ENCODE data around the gene SAT2.
"Not testable (repeated sequence)": the region's sequence is repeated elsewhere in the genome, so short reads cannot be mapped to it uniquely, and the experiment has no call there.

Gene SAT2

DNA sequence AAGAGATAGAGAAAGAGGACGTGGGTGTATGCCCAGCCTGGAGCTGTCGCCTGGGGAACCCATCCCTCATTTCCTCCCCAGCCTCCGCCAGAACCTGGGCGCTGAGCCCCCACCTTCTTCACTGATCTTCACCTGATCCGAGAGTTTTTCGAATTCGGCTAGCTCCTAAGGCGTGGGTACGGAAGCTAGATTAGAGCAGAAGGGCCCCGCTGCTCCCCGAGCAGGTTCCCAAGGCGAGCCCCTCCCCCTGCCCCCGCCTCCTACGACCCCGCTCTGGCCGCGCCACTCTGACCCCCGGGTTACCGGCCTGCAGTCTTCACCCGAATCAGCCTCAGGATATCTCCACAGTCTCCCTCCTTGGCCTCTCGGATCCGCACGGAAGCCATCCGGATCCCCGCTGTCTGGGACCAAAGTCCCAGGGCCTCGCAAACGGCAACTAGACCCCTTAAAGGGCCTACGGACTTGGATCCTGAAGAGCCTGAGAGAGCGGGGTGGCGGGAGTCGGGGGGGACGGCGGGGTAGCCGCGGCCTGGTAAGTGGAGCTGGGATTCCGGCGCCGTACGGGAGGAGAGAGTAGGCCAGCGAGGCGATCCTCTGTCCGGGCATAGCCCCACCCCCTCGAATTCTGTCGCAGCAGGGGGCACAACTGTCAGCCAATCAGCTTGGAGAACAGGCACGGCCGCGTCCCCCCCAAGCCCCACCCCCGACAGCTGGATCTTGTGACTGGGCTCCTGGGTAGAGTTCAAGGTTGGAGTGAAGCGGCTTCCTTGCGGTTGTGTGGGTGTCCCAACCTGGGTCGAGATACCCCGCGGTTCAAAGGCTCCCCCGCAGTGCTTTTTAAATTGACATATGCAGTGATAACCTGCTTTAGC lies at the start of gene SAT2:
Gene SAT2 (minus strand): TSS at position 572 of the 872 bp plus-strand sequence. CDS start 186 bp downstream, at position 386.
- DNase-seq (ENCODE audit: low read depth in 3 of 3) = peak; percentile 69 to 84 (median 77)

DNA sequence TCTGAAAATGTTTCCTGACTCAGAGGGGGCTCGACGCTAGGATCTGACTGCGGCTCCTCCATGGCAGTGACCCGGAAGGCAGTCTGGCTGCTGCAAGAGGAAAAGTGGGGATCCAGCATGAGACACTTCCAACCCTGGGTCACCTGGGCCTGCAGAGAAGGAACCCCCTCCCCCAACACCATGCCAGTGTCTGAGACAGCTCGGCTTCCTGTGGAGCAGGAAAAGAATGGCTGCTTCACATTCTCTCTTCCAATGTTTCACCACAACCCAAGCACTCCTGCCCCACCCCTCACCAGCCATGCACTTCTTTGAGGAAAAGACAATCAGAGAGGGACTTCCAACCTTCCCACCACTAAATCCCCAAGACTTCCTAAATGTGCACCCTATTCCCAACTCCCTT lies 48.9 kb upstream of the SAT2 start:
- DNase-seq (ENCODE audit: low read depth in 3 of 3) = no peak

DNA sequence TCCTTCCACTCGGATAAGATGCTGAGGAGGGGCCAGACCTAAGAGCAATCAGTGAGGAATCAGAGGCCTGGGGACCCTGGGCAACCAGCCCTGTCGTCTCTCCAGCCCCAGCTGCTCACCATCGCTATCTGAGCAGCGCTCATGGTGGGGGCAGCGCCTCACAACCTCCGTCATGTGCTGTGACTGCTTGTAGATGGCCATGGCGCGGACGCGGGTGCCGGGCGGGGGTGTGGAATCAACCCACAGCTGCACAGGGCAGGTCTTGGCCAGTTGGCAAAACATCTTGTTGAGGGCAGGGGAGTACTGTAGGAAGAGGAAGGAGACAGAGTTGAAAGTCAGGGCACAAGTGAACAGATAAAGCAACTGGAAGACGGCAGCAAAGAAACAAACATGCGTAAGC lies 47.3 kb upstream of the SAT2 start:
- DNase-seq (ENCODE audit: low read depth in 3 of 3) = no peak

DNA sequence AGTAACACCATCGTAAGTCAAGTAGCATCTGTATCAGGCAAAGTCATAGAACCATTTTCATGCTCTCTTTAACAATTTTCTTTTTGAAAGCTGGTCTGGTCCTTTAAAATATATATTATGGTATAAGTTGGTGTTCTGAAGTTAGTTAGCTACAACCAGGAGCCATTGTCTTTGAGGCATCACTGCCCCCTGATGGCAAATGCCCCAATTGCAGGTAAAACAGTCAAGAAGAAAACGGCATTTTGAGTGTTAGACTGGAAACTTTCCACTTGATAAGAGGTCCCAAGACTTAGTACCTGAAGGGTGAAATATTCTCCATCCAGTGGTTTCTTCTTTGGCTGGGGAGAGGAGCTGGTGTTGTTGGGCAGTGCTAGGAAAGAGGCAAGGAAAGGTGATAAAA lies 45.6 kb upstream of the SAT2 start:
- DNase-seq (ENCODE audit: low read depth in 3 of 3) = peak in 1 of 3 donors; percentile 20

DNA sequence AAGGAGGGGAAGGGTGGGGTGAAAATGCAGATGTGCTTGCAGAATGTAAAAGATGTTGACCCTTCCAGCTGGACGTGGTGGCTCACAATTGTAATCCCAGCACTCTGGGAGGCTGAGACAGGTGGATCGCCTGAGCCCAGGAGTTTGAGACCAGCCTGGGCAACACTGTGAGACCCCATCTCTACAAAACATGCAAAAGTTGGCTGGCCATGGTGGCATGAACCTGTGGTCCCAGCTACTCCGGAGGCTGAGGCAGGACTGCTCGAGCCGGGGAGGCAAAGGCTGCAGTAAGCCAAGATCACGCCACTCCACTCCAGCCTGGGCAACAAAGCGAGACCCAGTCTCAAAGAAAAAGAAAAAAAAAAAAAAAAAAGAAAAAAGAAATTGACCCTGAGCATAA lies 40.9 kb upstream of the SAT2 start:
- no peak for DNase-seq (ENCODE audit: low read depth in 3 of 3)

DNA sequence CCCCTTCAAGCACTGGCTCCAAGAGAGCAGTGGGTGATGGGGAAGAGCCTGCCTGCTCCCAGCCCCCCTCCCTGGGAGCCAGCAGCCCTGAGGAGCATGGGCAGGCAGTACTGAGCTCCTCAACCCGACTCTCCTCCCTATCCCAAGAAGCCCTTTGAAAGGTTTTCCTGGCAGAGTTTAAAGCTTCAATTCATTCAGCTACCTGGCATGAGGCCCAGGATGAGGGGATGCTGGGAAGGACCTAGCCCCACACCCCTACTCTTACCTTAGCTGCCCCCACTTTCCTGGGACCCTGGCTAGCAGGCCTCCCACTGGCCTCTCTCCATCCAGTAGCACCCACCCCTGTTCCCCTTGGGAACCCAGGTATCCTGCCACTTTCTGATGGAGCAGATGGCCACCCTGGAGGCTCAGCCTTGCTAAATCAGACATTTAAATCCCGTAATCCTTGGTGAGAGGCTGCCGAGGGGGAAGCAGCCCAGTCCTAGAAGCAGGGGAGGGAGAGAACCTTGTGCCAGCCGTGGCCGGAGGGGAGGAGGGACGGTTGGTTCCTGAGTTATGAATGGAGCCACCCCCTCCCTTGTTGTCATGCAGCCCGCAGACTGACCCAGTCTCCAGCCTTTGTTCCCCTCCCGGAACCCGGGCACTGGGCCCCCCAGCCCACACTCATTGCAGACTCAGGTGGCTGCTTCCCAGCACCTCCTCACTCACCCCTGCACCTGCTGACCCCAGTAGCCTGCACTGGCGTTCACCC lies 40.2 kb upstream of the SAT2 start:
- no peak for DNase-seq (ENCODE audit: low read depth in 3 of 3)

DNA sequence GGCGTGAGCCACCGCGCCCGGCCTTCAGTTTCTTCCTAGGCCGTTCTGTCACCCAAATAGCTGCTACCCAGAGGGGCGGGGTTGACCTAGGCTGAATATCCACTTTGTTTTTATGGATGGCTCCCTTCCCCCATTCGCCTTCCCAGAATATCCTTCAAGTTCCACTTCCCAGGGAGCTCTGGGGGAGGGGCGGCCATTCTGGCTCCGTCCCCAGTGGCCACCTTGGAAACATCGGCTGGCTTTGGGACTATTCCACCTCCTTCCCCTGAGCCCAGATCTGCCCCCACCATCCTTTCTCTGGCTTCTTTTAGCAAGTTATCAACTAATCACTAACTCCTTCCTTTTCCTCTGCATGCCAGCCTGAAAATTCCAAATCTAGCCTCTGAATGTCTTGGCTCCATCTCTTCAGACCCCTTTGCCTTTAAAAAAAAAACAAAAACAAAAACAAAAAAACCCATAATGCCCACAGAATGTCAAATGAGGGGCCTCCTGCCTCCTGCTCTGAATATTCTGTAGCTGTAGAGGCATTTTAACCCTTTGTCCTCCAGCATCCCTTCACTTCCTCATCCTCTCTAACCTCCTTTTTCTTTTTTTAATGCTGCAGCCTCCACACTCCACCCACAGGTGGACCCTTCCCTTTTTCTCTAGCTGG lies 29.5 kb upstream of the SAT2 start:
- no peak for DNase-seq (ENCODE audit: low read depth in 3 of 3)

DNA sequence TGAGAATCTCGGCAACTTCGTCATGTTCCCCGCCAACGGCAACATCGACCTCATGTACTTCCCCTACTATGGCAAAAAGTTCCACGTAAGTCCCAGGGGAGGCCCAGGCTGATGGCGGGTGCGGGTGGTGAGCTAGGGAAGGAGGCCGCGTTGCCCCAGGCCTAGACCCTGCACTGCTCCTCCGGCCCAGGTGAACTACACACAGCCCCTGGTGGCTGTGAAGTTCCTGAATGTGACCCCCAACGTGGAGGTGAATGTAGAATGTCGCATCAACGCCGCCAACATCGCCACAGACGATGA lies 27.9 kb upstream of the SAT2 start:
- DNase-seq (ENCODE audit: low read depth in 3 of 3) = no peak

DNA sequence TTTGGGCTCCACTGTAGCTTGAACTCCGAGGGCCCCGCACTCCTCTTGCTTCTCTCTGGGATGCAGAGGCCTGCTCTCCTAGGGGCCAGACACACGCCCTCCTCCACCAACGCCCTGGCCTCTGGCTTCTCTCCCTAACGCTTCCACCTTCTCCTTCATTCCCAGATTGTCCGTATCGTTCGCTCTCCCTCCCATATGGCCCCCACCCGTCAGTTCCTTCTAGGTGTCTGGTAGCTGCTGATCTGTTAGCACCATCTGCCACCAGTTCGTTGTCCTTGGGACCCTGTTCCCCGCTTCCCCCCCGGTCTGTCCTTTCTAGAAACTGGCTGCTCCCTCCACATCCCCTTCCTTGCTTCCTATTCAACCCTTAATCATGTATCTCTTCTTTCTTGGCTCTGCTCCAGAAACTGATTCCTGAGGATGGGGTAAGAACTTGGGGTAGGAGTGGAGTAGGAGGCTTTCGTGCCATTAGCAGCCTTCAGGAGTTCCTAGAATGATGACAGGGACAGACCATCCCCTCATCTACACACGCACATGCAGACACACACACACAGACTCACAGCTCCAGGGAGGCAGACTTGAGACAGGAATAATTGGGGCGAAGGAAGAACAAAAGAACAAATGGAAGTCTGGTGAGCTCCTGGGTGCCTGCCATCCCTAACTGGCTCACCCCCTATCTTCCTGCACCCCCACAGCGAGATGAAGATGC lies 27.4 kb upstream of the SAT2 start:
- no peak for DNase-seq (ENCODE audit: low read depth in 3 of 3)

DNA sequence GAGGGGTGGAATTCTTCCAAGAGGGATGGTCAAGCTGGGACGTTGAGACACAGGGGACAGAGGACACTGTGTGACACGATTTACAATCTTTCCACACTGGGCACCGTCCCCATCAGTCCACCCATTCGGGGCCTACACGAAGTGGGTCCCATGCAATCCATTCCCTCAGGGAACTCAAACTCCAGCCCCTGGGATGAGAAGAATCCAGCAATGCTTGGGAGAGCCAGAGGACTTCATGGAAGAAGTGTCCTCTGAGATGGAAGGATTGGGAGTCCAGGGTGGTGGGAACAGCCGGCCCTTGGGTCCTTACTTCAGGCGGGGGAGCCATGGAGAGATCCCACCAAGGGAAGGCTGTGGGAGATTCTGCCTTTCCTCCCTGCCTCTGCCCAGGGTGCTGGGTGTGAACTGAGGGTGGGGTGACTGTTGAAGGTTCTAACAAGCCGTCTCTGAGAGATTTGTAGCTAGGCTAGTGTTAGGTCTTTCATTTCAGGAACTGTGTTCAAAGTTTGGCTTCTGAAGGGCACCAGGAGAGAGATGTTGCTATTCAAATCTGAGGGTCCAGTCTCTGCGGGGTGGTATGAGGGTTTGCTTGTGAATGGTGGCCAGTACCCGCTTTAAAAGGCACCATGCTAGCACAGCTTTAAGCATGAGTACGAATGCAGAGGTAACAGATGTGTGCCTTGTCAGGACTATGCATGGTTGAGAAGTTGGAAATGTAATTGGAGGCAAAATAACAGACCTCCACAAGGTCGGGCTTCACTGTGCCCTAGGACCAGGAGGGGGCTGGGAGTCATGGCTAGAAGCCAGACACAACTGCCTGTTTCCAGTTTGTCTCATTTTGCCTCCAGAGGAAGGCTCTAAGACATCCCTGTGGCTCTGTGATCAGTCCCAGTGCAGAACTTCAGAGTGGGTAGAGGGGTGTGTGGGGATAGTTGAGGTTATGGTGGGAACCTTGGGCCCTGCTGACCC lies 25.1 kb upstream of the SAT2 start:
- DNase-seq (ENCODE audit: low read depth in 3 of 3) = no peak

DNA sequence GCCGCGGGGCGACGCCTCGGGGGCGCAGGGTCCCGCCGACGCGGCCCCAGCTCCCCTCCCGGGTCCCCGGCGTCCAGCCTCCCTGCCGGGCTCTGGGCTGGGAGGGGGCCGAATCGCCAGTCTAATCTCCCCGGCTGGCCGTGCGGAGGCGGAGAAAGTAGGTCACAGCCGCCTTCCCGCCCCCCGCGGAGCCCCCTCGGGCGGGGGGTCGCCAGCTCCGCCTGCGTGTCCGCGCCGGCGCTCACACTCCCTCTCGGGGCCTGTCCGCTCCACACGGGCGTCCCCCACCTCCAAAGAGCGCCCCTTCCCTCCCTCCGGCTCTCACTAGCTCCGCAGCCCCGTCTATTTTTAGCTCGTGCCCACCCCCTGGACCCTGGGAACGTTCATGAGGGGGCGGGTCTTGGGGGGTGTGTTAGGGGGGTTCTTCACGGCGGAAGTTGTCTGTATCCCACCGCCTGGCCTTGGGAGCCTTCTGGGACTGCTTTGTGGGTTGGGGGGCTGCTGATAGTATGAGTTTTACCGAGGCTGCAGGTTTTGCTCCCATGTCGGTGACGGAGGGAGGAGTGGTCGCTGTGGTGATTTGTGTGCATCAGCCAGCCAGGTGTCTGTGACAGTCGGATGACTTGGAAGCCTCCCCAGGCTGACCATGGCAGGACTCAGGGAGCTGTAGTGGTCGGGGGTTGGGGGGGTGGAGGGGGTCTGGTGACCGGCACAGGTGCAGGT lies 24.2 kb upstream of the SAT2 start:
- no peak for DNase-seq (ENCODE audit: low read depth in 3 of 3)

DNA sequence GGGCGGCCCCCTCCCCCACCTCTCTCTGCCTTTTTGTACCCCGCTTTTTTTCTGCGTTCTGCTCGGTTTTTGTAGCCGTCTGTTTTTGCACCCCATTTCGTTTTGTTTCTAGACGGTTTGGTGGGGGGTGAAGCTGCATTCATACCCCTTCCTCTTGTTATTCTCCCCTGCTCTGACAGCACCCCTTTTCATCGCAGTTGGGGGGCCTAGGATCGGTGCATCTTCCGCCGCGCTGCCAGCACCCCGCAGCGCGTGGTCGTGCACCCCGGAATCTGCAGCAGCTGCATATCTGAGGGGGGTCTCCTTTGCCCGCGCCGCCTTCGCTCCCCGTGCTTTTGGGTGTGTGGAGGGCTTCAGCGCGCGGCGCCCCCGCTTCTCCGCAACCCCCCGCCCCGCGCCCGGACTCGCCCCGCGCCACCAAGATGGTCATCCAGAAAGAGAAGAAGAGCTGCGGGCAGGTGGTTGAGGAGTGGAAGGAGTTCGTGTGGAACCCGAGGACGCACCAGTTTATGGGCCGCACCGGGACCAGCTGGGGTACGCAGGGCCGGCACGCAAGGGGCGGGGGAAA lies 23.6 kb upstream of the SAT2 start:
- DNase-seq (ENCODE audit: low read depth in 3 of 3) = no peak

DNA sequence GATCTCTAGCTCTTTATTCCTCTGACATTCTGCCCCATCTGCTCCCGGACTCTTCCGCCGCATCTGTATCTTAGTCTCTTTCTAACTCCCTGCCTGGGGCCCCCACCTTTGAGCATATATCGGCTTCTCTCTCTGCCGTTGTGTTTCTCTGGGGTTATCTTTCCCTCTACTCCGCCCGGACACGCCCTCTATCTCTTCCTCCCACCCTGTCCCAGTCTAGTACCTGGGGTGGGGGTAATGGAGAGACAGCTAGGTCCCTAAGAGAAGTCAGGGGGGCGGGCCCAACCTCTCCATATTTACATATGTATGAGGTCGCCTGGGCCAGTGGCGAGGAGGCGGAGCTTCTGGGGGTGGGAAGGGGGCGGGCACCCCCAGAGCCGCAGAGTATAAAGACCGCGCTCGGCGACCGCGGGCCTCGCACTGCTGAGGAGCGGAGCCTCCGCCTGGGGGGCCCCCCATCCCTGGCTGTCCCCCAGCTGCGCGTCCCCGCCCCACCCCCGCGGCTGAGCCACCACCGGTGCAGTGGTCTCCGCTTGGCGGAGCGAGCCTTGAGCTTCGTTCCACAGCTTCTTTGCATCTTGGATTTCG lies 23.0 kb upstream of the SAT2 start, which contains the start of gene ATP1B2:
Gene ATP1B2 (plus strand): TSS at position 418 of the 588 bp plus-strand sequence. CDS start 593 bp downstream, outside the sequence.
- peak; percentile 37 to 69 (median 41) for DNase-seq (ENCODE audit: low read depth in 3 of 3)

DNA sequence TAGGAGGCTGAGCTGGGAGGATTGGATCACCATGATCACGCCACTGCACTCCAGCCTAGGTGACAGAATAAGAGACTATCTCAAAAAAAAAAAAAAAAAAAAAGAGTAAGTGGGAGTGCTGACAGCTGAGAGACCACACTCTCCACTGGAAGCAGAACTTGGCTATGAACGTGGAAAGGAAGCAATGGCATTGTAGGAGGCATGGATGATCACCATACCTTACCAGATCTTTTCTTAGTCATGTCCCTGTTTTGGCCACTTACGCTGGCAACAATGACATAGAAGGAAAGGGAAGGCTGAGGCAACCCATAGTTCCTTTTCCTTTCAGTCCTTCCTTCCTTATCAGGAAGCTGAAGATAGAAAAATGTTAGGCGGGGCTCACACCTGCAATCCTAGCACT lies 19.4 kb upstream of the SAT2 start:
- no peak for DNase-seq (ENCODE audit: low read depth in 3 of 3)

DNA sequence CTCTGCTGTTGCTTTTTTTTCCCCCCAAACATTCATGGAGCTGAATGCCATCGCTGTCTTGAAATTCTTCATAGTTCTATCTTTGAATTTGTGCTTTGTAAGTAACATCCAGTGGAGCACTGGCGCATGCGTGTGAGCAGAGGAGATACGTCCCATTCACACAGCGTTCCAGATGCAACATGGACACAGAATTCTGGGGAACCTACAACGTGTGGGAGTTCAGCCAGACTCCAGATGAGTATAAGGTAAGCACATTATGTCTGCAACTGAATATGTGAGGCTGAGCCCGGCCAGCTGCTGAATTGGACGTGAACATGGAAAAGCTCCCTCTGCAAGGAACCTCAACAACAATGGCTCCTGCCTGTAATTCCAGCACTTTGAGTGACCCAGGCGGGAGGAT lies 18.8 kb upstream of the SAT2 start:
- no peak for DNase-seq (ENCODE audit: low read depth in 3 of 3)

DNA sequence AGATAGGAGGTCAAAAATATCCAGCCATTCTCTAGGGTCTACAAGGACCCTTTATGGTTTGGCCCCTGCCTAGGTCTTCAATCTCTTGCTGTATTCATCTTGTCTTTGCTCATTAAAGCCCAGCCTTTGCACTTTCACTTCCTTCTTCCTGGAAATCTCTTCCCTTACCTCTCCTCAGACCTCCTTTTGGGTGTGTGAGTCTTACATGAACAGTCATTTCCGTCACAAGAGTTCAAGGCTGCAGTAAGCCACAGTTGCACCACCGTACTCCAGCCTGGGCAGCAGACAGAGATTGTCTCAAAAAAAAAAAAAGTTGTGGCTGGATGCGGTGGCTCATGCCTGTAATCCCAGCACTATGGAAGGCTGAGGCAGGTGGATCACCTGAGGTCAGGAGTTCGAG lies 17.2 kb upstream of the SAT2 start:
- DNase-seq (ENCODE audit: low read depth in 3 of 3) = no peak

DNA sequence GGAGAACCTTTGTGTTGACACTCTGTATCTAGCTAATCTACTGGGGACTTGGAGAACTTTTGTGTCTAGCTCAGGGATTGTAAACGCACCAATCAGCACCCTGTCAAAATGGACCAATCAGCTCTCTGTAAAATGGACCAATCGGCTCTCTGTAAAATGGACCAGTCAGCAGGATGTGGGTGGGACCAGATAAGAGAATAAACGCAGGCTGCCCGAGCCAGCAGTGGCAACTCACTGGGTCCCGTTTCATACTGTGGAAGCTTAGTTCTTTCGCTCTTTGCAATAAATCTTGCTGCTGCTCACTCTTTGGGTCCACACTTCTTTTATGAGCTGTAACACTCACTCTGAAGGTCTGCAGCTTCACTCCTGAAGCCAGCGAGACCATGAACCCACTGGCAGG lies 14.0 kb upstream of the SAT2 start:
- not testable (repeated sequence) for DNase-seq (ENCODE audit: low read depth in 3 of 3)

DNA sequence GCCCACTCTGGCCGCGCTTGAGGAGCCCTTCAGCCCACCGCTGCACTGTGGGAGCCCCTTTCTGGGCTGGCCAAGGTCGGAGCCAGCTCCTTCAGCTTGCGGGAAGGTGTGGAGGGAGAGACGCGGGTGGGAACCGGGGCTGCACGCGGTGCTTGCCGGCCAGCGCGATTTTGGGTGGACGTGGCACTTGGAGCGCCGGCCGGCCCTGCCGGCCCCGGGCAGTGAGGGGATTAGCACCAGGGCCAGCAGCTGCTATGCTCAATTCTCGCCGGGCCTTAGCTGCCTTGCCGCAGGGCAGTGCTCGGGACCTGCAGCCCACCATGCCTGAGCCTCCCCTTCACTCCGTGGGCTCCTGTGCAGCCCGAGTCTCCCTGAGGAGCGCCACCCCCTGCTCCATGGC lies 13.2 kb upstream of the SAT2 start:
- DNase-seq (ENCODE audit: low read depth in 3 of 3) = no peak

DNA sequence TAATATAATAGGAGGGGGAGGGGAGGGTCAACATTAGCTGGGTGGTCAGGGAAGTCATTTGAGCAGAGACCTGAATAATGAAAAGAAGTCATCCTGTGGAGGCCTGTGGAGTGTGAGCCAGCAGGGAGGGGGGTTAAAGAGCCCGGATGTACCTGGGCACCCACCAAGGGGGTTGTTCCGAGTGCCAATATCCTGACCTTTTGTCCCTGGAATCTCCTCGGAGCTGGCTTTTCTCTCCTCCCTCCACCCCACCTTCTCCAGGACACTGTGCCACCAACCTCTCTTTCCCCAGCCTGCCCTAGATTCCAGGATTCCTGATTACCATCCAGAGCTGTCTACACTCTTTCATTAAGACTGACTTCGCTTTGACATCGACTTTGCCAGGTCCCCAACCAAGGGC lies 8.5 kb upstream of the SAT2 start:
- DNase-seq (ENCODE audit: low read depth in 3 of 3) = no peak
